ENCODE results near the gene SCAMP4. TPM values are rescaled to one million over a fixed set of nuclear protein-coding genes. Genes with fewer than 3 reads are reported as not detected.

Gene SCAMP4
- total RNA-seq, 2 experiments from 2014 or later, result 23.1 to 25.1 TPM

- intact Hi-C loops (cut with micrococcal nuclease), result no loop called here
- CTCF ChIA-PET, result interaction anchor here (0.6 kb wide), 1 partner anchor 23 kb away, joined by 3 read pairs; no protein-coding TSS in a partner anchor
These were observed 16.8 kb upstream of the SCAMP4 start for GRCh38 chr19:1888385-1888784.

DNA sequence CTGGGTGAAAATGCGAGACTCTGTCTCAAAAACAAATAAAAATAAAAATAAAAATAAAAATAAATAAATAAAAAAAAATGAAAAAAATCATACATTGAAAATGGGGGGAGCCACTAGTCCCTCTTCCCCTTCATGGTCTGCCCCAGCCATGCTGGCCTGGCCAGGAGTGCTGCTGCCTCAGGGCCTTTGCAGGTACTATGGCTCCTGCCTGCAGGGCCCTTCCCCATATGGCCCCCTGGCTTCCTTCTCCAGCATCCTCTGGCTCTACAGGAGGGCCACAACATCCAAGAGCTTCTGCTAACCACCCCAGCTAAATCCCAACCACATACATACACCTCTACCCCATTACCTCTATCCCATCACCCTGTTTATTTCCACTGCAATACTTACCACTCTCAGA lies 15.3 kb upstream of the SCAMP4 start:
- ChIA-PET CTCF (interaction anchor here (1.0 kb wide), 1 partner anchor 25 kb away, joined by 3 read pairs; no protein-coding TSS in a partner anchor), POLR2A (no interaction called here)
- intact Hi-C loops (cut with micrococcal nuclease), result no loop called here
- Mint-ChIP-seq H3K9me3 (no peaks in the 10 kb centered on the region), H3K36me3 (ENCODE audit: low read depth) (no peaks in the 10 kb centered on the region), H3K4me3 (no peak overlapping the region), H3K4me1 (ENCODE audit: low read depth) (peaks cover 15% of the 10 kb centered on the region), H3K27me3 (no peaks in the 10 kb centered on the region), H3K27ac (no peak overlapping the region)
- ATAC-seq (no peak), DNase-seq (no peak)
- TF ChIP-seq CTCF (IDR thresholded peaks at IDR 0.05), result no peak

More at GRCh38 chr19:1888385-1888784, 16.8 kb upstream of the SCAMP4 start:
- Mint-ChIP-seq H3K27me3 (no peaks in the 10 kb centered on the region), H3K4me3 (no peak overlapping the region), H3K4me1 (ENCODE audit: low read depth) (peaks cover 16% of the 10 kb centered on the region), H3K36me3 (ENCODE audit: low read depth) (peaks cover 11% of the 10 kb centered on the region), H3K9me3 (no peaks in the 10 kb centered on the region), H3K27ac (no peak overlapping the region)
- POLR2A ChIA-PET, result interaction anchor here (1.3 to 1.9 kb wide), 2 partner anchors 8 to 144 kb away, joined by 3 to 4 read pairs; no protein-coding TSS in a partner anchor
- no peak for ATAC-seq
- no peak for DNase-seq
- TF ChIP-seq CTCF (IDR thresholded peaks at IDR 0.05), result no peak

GRCh38 chr19:1893791-1894190 lies 11.4 kb upstream of the SCAMP4 start:
- DNase-seq (no peak), ATAC-seq (no peak)
- ChIA-PET POLR2A (interaction anchor here (1.4 to 1.7 kb wide), 2 partner anchors 10 to 17 kb away, joined by 3 to 4 read pairs; no protein-coding TSS in a partner anchor), CTCF (interaction anchor here (0.7 kb wide), 1 partner anchor 12 kb away, joined by 4 read pairs; no protein-coding TSS in a partner anchor)
- Mint-ChIP-seq H3K4me1 (ENCODE audit: low read depth) (peaks cover 24% of the 10 kb centered on the region), H3K36me3 (ENCODE audit: low read depth) (no peaks in the 10 kb centered on the region), H3K27ac (peak overlapping the region; percentile 25), H3K9me3 (no peaks in the 10 kb centered on the region), H3K4me3 (no peak overlapping the region), H3K27me3 (no peaks in the 10 kb centered on the region)
- no peak for TF ChIP-seq CTCF (IDR thresholded peaks at IDR 0.05)
- intact Hi-C loops (cut with micrococcal nuclease), result no loop called here

DNA sequence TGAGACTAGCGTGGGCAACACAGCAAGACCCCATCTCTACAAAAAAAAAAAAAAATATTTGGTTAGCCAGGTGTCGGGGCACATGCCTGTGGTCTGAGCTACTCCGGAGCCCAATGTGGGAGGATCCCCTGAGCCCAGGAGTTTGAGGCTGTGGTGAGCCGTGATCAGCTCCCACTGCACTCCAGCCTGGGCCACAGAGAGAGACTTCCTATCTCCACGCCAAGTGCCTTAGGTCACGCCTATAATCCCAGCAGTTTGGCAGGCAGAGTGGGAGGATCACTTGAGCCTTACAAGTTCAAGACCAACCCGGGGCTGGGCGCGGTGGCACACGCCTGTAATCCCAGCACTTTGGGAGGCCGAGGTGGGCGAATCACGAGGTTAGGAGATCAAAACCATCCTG lies 8.7 kb upstream of the SCAMP4 start:
- Mint-ChIP-seq H3K9me3 (no peaks in the 10 kb centered on the region), H3K27ac (peak overlapping the region; percentile 98), H3K36me3 (ENCODE audit: low read depth) (no peaks in the 10 kb centered on the region), H3K27me3 (no peaks in the 10 kb centered on the region), H3K4me3 (peak overlapping the region; percentile 80), H3K4me1 (ENCODE audit: low read depth) (peaks cover 24% of the 10 kb centered on the region)
- no peak for TF ChIP-seq CTCF (IDR thresholded peaks at IDR 0.05)
- ATAC-seq, result no peak
- ChIA-PET CTCF (interaction anchor here (0.9 to 2.3 kb wide), 2 partner anchors 20 to 30 kb away, joined by 3 to 5 read pairs; no protein-coding TSS in a partner anchor), POLR2A (interaction anchor here (0.6 to 3.0 kb wide), 13 partner anchors 9 to 607 kb away, joined by 3 to 14 read pairs (median 4); partner anchors contain the start of genes ABHD17A and AP3D1)
- no peak for DNase-seq
- intact Hi-C loops (cut with micrococcal nuclease), result no loop called here

DNA sequence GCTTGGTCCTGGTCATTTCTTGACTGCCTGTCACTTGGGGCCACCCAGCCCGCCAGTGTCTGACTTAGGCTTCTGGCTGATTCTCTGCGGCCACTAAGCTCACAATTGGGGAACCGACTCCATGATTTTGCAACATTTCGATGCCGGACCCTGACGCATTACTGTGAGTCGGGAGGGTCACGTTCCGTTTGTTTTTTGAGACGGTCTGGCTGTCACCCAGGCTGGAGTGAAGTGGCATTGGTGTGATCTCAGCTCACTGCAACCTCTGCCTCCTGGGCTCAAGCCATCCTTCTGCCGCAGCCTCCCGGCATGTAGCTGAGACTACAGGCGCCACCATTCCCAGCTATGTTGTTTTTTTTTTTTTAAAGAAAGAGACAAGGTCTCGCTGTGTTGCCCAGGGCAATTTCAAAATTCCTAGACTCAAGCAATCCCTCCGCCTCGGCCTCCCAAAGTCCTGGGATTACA lies 3.2 kb upstream of the SCAMP4 start:
- no peaks in the 10 kb centered on the region for H3K27me3 Mint-ChIP-seq
- peaks cover 32% of the 10 kb centered on the region for H3K4me1 Mint-ChIP-seq (ENCODE audit: low read depth)
- TF ChIP-seq CTCF (IDR thresholded peaks at IDR 0.05), result no peak
- ChIA-PET CTCF (interaction anchor here (1.4 to 1.6 kb wide), 2 partner anchors 26 to 37 kb away, joined by 3 to 6 read pairs; no protein-coding TSS in a partner anchor), POLR2A (no interaction called here)
- intact Hi-C loops (cut with micrococcal nuclease), result no loop called here
- no peak overlapping the region for H3K27ac Mint-ChIP-seq
- H3K36me3 Mint-ChIP-seq (ENCODE audit: low read depth), result peaks cover 5% of the 10 kb centered on the region
- H3K4me3 Mint-ChIP-seq, result no peak overlapping the region
- ATAC-seq, result no peak
- H3K9me3 Mint-ChIP-seq, result no peaks in the 10 kb centered on the region
- DNase-seq, result no peak
